HG02973 (cell line): ENCODE measurements around the gene GALR2.

Experiments used
- ATAC-seq: cut with Tn5 transposase; IDR thresholded peaks from one replicate; pipeline ENCODE4 v1.9.1; 2021; ENCODE audit warnings: moderate library complexity; ENCODE audit not compliant: unreplicated experiment

The GALR2 gene

DNA sequence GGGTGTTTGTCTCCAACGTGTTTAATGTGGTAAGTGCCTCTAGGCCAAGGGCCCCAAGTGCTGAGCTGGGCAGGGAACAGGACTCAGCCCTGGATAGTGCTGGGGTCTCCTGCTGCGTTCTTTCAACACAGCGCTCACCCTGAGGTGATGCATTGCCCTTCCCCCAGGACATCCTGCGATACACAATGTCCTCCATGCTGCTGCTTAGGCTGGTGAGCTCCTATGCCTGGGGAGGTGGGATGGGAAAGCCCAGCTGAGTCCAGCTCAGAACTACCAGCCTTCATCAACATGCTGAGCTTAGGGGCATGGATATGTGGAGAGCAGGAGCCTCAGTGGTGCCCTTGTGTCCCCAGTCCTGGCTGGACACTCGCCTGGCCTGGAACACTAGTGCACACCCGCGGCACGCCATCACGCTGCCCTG is 5.0 kb downstream of the GALR2 start:
- no peak for ATAC-seq

DNA sequence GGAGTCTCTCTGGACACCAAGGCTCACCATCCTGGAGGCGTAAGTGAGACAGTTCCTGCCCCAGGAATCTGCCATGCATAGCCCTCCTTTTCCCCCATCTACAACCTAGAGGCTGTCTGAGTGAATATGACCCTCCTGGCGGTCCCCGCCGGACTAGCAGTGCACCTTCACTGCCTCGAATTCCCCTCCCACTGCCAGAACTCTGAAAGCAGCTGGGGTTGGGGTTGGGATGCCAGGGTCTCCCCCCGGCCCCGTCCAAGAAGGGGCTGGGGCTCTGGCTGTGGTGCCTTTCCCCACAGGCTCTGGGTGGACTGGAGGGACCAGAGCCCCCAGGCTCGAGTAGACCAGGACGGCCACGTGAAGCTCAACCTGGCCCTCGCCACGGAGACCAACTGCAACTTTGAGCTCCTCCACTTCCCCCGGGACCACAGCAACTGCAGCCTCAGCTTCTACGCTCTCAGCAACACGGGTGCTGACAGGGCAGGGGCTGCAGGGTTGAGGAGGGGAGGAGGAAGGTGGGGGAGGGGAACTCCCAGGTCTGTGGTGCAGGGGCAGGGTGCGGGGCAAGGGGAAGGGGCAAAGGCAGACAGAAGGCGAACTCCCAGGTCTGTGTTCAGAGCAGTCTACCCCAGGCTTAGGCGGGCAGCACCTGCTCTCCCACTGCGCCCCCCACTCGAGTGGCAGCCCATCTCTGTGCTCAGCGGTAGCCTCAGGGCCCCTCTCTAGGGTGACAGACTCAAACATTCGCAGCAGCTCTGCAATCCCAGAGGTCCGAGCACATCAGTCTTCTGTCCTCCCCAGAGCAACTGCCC is 5.6 kb downstream of the GALR2 start:
- ATAC-seq, result no peak

GRCh38 chr17:76080768-76081287 is 6.2 kb downstream of the GALR2 start:
- no peak for ATAC-seq

DNA sequence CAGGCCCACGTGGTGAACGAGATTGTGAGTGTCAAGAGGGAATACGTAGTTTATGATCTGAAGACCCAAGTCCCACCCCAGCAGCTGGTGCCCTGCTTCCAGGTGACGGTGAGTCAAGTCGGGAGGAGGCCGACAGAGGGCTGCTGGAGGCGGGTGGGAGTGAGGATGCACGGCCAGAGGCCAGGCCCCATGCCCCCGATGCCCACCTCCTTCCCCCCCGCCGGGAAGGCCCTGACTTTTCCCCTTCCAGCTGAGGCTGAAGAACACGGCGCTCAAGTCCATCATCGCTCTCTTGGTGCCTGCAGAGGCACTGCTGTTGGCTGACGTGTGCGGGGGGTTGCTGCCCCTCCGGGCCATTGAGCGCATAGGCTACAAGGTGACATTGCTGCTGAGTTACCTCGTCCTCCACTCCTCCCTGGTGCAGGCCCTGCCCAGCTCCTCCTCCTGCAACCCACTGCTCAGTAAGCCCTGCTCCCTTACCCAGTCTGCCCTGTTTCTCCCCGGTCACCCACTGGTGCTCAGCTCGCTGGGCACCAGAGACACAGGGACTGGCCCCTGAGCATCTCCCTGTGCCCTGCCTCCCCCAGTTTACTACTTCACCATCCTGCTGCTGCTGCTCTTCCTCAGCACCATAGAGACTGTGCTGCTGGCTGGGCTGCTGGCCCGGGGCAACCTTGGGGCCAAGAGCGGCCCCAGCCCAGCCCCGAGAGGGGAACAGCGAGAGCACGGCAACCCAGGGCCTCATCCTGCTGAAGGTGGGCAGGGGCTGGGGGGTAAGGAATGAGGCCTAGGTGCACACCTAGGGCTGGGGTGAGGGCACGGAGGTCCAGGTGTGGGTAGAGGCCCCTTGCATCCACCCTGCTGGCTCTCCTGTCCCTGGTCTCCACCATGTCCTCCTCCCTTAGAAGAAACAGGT is 7.0 kb downstream of the GALR2 start:
- no peak for ATAC-seq

- ATAC-seq, result no peak
These were observed 8.0 kb downstream of the GALR2 start for GRCh38 chr17:76082326-76083251.

DNA sequence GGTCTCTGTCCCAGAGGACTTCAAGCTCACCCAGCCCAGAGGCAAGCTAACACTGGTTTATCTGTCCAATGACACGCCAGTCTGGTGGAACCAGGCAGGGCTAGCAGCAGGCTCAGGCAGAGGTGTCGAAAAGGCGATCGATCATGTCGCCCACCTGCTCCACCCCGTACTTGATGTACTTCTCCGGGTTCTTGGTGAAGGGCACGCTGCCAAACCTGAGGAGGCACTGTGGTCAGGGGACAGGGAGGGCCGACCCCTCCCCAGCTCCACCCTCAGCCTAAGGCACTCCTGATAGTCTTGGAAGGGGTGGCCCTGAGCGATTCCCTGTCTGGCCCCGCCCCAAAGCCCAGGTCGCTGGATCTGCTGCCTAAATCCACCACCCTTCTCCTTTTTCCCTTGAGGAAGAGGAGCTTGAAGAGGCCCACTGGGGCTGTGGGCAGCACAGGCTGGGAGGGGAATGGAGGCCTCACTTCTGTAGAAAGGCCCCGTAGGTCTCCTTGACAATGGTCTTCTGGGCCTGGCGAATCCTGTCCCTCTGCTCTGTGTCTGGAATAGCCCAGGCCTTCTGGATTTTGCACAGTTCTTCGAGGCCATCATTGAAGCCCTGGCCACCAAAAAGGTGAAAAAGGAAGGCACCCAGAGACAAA is 9.1 kb downstream of the GALR2 start:
- ATAC-seq, result no peak

DNA sequence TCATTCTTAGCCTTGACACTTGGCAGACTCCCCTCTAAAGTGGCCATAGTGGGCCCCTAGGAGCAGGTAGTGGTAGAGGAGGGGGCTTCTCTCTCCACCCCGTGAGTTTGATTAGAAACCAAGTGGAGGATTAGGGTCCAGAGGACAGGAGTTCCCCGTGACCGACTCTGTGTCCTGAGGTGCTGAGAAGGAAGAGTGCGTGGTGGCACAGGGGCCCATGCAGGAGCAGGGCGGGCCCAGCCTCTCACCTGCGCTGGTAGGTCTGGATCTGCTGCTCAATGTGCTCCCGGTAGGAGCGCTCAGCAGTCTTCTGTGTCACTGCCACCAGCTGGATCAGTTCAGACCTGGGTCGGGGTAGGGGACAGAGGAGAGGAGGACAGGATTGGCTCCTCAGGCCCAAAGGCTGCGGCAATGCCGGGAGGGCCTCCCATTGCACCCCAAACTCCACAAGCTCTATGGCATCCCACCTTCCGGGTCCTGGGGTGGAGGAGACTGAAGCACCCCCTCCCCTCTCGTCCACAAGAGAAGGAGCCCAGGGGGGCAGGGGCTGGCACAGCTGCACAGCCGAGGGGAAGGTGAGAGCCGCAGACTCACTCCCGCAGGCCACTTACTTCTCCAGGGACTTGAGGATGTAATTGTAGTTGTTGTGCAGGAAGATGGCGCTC is 10.6 kb downstream of the GALR2 start:
- no peak for ATAC-seq

- ATAC-seq, result no peak
These were observed 11.3 kb downstream of the GALR2 start for GRCh38 chr17:76085731-76086366.

DNA sequence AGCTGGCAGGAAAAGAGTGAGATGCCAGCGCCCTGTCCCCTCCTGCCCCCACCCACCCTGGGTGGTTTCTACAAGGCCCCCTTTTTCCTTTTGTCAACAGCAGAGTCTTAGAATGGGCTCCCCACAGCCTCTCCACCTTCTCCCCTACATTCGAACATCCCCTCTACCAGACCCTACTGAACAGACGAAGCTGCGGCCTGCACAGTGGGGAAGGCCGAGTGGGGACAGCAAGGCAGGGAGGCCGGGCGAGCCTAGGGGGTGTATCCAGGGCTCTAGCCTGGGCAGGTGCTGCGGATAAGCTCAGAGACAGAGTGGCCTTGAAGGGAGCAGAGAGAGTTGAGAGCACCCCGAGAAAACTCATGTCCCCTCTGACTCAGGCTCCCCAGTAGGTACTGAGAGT is 11.8 kb downstream of the GALR2 start:
- no peak for ATAC-seq

DNA sequence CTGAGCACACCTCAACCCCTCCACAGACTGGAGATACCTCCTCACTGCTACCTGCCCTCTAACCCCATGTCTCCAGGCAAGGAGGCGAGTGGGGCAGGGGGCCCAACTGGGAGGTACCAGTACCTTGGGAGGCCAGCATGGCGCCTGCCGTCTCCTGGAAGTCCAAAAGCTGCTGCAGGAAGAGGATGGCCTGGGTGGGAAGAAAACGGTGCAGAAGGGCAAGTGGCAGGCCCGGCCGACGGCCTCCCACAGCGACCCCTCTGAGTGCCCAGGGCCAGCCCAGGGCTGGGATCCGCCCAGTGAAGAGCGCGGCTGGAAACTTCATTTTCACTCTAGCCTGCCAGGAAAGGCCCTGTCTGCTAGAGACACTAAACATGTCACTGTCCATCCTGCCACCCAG is 12.9 kb downstream of the GALR2 start:
- no peak for ATAC-seq

- ATAC-seq, result no peak
These were observed 13.7 kb downstream of the GALR2 start for GRCh38 chr17:76088041-76088867.

- no peak for ATAC-seq
These were observed 14.4 kb downstream of the GALR2 start for GRCh38 chr17:76088868-76089576.

- no peak for ATAC-seq
These were observed 15.3 kb downstream of the GALR2 start for GRCh38 chr17:76089680-76090516.

GRCh38 chr17:76090517-76091129 is 16.0 kb downstream of the GALR2 start:
- ATAC-seq, result no peak

DNA sequence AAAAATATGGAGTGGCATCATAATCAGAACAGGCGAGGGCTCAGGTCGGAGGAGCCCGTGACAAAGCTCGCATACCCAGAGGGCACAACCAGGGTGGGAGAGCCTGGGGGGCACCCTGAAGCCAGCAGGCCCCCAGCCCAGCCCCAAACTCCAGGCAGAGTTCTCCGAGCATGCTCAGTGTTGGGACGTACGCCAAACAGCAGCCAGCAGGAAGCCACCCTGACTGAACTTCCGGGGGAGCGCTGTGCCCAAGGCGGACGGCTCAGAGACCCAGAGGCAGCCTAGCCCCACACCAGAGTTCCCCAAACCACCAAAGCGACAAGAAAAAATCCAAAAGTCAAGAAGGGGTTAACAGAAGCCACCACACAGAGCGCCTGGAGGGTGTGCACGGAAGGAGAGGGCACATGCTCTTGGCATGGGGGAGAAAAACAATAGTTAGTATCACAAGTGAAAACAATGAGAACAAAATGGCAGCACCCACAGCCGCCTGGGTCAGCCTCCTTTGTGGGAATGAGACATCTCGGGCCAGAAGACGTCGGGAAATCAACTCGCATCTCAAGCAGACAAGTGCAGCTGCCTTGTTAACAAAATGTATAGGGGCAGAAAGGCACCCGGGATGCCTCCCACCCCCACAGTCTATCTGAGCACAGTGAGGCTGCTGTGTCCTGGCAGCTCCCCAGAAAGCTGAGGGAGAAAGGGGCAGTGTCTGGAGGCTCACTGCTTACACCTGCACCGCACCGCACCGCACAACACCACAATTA is 17.1 kb downstream of the GALR2 start:
- no peak for ATAC-seq
